ENCODE measurements around the gene SPECC1.

DNA sequence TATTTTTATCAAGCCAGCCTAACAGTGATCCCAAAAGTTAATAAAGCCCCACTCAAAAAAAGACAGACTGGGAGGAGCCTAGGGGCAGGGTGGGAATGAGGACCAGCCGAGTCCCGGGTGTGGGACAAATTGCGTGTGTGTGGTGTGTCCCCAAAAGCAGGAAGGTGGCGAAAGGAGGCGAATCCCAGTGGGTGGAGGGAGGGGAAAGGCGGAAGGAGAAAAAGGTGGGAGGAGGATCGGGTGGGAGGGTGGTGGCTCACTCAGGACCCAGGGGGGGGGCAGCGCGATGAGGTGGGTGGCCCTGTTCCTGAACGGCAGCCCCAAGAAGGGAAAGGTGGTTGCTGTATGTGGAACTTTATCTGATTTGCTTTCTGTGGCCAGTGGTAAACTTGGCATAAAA is 102.4 kb downstream of the SPECC1 start:
- TF ChIP-seq POLR2A (IDR thresholded peaks at IDR 0.05; ENCODE audit: extremely low read depth, insufficient read length) (no peak), CTCF (IDR thresholded peaks at IDR 0.05; ENCODE audit: low read depth, low read length) (no peak), MYC (IDR thresholded peaks at IDR 0.05; ENCODE audit: low read depth, low read length) (no peak)
- TF ChIP-seq, protein P1, sequence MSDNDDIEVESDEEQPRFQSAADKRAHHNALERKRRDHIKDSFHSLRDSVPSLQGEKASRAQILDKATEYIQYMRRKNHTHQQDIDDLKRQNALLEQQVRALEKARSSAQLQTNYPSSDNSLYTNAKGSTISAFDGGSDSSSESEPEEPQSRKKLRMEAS (IDR thresholded peaks at IDR 0.05; ENCODE audit: low read depth, low read length): no peak

Data from NB4 (cell line).